ENCODE data around the gene TOLLIP.
A peak's percentile ranks its signal among the peaks of the same experiment; 100 is the strongest.
"Not testable (repeated sequence)": the region's sequence is repeated elsewhere in the genome, so short reads cannot be mapped to it uniquely, and the experiment has no call there.

The TOLLIP gene

DNA sequence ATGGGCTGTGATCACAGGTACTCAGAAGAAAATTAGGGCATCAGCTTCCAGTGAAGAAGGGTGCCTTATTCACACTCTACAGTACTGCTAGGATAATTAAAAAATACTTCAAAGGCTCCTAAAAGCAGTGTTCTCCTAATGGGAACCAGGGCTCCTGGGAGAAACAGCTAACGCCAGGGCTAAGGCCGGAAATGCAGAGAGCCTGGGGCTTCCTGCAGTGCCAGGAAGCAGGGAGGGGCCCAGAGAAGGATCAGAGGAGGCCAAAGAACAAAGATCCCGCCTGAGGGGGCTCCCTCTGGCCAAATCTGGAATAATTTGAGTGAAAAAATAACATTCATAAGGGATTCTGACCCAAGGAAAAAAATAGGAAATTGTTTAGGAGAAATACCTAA, 27.5 kb downstream of the TOLLIP start:
- DNase-seq (ENCODE audit: low spot score), result peak; percentile 53

DNA sequence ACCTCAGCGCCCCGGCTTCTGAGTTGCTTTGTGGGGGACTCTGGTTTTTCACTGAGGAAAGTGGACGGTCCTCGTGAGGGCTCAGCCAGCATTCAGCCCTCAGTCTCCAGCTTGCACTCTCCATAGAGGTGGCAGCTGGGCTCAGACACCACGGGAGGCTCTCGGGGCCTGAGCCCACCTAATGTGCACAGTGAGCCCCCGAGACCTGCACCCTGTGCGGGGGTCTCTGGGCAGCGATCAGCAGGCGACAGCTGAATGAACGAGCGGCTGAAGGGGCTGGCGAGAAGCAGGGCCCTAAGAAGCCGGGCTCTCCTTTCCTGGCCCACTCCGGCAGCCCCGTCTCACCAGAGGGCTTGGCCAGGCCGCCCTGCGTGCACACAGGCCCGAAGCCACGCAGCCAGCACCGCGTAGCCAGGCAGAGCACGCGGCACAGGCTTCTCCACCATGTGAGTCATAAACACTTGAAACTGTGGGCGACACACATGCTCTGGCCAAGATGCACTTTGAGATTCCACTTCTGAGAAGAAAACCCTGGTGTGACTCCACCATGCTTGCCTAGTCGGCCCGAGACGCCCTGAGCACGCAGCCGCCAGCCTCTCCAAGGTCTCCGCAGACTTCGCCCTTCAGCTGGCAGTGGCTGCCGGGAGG, 28.0 kb downstream of the TOLLIP start:
- DNase-seq (ENCODE audit: low spot score), result no peak

DNA sequence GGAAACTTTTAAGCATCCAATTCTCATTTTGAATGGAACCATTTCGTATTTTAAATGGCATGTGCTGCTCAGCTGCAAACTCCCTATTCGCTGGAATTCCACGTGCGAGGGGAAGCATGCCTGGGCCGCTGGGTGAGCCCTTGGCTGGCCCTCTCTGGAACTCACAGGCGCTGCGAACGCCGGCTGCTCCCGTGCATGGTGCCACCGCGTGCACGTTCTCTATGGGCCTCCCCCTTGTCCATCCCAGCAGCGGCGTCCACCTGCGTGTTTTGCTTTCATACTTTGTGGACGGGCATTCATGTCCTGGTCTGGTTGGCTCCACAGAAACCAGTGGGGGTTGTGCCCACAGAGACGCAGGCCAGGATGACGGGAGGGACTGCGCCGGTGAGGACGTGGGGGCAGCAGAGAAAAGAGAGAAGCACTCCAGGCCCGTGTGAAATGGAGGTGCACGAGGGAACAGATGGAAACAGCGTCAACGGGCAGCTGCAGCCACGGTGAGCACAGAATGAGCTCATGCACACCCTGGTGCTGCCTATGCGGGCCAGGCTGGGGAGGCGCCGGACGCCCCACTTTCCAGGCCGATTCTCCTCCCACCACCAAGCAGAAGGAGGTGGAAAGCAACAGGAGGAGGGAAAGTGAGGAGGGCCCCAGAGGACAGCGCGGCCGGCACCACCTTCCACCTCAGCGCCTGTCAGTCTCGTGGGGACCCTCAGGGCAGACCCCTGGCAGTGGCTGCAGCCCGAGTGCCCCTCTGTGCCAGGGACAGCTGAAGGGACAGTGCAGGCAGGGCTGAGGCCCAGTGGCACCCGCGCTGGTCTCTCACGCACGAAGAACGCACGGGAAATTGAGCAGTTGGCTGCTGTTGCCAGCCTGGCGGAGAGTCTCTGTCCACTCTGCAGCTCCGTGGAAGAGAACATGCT, 29.1 kb downstream of the TOLLIP start:
- DNase-seq (ENCODE audit: low spot score), result no peak

DNA sequence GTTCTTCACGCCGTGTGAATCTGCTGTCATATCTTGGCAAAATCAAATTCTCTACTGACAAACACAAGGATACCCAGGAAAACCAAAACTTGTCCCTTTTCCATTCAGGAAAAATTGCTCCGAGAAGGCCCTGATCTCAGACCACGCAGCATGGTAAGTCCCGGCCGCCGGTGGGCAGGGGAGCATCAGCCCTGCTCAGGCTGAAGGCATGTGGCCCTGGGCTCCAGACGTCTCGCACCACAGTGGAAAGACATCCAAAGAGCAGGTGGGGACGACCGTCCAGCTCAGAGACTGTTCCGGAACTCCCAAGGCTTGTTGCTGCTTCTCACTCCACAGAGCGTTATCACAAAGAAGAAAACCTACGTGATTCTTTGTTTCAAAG, 29.8 kb downstream of the TOLLIP start:
- DNase-seq (ENCODE audit: low spot score), result no peak

DNA sequence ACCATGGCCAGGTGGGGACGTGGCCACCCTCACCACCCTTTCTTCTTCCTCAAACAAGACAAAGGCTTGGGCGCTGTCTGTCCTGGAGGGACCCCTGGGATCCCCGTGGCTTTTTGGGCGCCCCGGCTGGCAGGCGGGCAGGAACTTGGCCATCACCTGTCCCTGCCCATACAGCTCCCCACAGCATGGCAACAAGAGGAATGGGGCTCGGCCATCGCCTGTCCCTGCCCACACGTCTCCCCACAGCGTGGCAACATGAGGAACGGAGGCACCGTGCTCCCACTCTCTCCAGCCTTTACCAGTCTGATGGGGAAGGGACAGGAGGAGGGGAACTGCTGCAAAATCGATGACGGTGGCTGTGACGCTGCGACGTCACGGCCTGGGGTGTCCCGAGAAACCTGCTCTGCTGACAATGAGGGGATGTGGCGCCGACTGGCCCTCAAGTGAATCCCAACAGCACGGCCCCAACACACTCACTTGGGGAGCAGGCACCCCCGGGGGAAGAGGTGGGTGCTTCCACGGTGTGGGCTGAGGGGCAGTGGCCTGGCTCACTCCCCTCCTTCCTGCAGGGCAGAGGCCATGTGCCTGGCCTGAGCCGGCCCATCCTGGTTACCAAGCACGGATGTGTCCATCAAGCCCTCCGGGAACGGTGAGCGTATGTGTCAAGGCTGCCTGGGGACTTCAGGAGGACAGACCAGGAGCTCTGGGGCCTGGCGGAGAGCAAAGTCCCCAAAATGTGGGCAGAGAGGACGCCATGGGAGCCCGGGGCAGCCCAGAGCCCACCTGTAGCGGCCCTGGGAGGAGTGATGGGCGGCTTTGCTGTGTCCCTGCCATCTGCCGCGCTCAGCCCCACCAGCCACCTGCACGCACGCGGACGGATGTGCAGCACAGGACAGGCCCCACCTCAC, 30.4 kb downstream of the TOLLIP start:
- no peak for DNase-seq (ENCODE audit: low spot score)

DNA sequence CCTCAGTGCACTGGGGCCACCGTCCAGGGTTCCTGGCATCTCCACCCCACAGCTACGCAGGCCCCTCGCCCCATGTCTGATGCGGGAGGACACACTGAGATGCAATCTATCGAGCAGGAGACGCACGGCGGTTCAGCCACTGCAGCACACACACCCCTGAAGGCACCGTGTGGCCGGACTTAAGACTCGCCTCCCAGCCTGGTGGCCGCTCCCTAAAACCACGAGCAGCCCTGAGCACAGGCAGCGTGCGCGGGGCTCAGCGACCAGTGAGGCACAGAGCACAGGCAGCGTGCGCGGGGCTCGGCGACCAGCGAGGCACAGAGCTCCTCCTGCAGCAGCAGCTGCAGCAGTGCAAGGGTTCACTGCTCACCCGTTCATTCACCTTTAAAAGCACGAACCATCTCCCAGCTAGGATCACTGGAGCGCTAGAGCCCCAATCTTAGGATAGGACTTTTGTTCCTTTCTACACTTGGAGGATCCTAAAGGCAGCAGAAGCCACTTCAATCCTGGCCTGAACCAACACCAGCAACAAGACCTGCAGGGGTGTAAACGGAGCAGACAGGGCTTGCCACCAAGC, 31.4 kb downstream of the TOLLIP start:
- no peak for DNase-seq (ENCODE audit: low spot score)

DNA sequence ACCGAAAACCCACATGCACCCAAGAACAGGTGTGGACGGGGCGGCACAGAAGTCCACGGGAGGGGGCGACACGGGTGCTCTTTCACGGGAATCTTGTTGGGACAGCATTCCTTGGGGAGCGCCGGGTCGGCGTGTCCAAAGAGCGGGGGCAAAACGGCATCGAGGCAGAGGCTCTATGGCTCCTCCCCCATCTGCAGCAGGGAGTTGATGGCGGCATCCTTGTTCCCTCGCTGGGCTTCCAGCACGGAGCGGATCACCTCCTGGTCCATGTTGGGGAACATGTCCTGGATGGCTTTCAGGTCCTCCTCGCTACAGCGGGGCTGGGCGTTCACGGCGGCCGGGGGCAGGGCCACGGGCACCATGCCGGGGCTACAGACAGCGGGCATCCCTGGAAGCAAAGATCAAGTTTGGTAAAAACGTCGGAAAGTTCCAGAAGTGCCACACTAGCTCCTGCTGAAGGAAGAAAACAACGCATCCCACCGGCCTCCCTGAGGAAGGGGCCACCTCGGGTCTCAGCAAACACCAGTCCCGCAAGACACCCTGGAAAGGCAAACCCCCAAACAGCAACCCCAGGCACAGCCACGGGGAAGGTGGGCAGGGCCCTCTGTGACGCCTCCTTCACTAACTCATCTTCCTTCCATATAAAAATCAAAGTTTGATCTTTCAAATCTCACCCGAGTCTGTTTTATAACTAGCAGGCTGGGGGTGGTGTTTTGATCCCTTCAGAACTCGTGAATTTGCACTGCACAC, 32.4 kb downstream of the TOLLIP start:
- no peak for DNase-seq (ENCODE audit: low spot score)

DNA sequence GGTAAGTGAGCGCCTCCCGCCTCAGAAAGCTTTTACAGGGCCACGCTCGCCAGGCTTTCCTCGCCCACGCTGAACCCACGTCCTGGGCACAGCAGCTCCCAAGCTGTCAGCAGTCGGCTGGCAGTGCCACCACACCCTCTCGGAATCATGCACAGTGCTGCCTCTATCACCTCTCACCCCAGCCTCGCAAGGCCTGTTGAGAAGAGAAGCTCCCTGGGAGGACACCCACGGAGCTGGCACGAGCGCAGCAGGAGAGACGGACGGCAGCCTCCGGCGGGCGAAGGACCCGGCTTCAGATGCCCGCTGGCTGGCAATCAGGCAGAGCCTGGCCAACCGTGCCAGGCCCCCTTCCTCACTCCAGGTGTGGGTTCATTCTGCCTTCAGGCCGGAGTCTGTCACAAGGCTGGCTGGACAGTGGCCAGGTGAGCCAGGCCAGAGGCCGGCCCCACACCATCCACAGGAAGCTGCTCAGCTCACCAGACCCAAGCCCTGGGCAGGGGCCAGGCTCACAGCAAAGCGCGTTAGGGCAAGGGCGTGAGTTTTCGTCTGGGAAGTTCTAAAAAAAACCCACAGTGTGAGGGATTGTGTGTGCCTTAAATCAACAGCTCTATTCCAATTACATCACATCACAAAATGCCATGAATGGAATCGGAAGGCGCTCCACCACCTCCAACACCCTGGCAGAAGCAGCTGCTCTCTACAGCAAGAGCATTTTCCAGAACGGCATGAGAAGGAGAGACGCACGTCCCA, 33.2 kb downstream of the TOLLIP start:
- no peak for DNase-seq (ENCODE audit: low spot score)

DNA sequence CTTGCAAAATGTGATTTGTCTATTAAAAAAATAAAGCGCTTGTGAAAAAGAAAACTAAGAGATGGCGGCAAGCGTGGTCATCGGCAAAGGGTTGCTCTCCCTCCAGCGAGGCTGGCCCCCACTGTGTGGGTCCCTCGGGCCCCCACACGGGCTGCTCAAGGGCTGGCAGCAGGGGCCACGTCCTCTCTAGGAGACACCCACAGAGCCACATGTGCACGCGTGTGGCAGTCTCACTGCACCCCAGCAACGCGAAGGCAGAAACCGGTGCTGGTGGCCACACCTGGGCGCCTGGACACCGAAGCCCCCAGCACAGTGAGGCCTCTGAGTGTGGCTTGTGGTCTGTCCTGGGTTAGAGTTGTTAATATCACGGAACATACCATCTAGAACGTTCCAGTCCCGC, 34.4 kb downstream of the TOLLIP start:
- DNase-seq (ENCODE audit: low spot score), result no peak

DNA sequence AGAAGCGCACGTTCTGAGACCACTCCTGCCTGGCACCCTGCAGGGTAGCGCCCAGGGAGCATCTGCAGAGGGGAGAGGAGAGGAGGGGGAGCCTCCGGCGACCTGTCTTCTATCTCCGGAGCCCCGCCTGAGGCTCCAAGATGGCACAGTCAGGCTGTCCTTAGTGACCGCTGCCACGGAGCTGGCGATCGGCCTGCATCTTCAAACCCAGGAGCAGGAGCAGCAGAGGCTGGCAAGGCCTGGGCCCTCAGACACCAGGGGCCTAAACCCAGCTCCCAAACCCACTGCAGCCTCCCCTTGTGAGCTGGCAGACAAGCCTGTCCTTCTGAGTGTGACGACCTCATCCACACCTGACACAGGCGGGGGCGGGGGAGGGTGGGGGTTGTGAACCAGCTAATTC, 34.9 kb downstream of the TOLLIP start:
- DNase-seq (ENCODE audit: low spot score), result no peak

DNA sequence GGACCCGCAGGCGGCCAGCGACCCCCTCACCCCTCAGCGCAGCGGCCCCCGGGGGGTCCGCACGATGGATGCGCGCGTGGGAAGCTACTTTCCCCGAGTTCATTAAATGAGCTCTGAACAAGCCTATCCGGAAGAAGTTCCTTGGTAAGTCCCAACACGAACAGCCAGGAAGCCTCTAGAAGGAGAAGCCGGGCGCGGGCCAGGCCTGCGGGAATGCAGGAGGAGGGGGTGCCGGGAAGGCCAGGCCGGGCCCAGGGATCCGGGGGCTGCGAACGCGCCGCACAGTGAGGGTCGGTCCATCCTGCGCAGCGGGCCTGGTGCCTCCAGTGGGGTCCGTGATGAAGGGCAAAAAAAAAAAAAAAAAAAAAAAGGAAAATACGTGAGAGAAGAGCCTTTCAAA, 36.9 kb downstream of the TOLLIP start:
- DNase-seq (ENCODE audit: low spot score), result no peak

DNA sequence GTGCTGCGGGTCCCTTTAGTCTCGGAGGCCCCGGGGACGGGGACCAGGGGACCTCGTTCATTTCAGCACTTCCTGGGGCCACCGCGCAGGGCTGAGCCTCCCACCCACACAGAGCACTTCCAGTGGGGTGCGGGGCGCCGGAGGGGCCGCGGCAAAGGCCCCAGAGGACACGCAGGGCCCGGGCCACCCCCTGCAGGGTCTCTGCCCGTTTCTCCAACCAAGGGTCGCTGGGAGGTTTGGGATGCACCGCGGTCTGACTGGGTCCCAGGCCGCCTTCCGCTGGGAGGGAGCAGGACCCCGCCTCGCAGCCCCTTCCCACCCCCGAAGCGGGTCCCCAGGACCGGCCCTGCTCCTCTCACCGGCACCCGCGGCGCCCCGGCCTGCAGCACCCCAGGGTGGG, 37.5 kb downstream of the TOLLIP start:
- no peak for DNase-seq (ENCODE audit: low spot score)

DNA sequence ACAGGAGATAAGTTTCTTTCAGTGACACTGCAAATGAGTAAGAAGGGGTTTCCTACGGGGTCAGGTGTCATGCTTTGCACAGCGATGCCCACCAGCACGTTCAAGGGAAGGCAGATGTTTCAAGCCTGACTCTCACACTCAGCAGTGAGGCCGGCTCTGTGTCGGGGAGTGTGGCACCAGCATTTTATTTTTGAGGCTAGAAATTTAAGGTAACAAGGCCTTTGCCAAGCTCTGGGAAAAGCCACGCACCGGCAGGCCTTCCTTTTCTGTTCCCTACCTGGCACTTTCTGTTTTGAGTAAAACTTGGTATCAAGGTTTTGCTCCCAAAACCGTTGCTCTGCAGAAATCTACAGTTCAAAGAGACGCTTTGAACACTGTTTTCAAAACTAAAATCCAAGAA, 38.0 kb downstream of the TOLLIP start:
- DNase-seq (ENCODE audit: low spot score), result no peak

DNA sequence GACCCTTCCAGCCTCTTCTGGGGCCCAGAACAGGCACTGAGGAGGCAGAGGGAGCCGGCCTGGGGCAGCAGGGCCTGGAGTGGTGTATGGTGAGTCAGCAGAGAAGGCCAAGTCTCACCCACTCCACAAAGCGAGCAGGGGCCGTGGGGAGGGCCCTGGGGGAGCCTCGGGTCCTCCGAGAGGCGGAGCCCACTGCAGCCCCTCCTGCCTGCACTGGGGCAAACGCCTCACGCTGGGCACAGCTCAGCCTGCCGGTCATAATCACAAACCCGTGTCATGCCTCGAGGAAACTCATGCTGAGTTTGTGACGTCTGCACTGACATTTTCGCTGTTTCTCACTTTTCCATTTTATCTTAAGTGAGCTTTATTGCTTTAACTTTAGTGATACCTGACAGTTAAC, 38.4 kb downstream of the TOLLIP start:
- no peak for DNase-seq (ENCODE audit: low spot score)

DNA sequence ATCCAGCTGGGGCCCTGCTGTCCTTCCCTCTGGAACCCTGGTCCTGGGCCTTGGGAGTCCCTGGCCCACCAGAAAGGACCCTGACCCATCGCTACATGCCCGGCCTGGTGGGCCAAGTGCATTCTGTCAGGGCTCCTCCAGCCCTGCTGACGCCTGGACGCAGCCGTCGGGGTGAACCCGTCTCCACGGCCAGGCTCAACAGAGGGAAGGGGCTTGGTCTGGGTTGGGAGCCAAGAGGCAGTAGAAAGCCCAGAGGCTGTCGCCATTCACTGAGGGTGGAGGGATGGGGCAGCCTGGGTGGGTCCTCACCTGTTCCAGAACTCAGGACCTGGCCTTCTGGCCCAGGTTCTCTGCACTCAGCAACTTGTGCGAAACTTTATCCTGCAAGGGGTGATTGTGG, 39.0 kb downstream of the TOLLIP start:
- no peak for DNase-seq (ENCODE audit: low spot score)

DNA sequence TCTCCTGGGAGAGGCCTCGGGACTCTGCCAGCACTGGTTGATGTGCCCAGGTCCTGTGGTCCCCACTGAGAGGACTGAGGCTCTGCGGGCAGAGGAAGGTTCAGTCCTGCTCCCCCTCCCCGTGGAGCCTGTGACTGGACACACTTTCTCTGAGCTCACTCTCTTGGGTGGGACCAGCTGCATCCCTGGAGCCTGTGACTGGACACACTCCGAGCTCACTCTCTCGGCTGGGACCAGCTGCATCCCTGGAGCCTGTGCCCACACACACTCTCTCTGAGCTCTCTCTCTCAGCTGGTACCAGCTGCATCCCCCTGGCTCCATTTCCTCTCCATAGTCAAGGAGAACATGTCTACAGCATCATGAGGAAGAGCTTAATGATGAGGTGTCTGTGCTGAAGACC, 39.5 kb downstream of the TOLLIP start:
- no peak for DNase-seq (ENCODE audit: low spot score)

DNA sequence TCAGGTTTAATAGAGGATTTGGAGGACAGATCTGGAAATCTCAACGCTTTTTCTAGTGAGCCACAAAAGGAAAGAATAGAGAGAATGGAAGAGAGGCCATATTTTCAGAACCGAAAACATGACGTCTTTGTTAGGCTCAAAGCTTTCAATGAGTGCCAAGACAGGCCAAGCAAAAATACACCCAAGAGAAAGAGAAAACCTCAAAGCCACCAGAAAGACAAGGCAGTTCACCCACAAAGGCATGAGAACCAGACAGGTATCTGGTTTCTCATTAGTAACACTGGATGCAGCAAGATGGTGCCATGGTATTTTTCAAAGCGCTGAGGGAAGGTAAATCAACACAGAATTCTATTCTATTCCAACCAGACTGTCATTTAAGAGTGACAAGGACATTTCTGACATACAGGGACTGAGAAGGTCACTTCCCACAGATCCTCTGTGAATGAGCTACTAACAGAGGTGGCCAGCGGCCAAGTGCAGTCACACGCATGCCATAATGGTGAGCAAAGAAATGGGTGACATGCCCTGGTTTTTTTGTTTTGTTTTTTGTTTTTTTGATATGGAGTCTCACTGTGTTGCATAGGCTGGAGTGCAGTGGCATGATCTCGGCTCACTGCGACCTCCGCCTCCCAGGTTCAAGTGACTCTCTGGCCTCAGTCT, 41.9 kb downstream of the TOLLIP start:
- no peak for DNase-seq (ENCODE audit: low spot score)

DNA sequence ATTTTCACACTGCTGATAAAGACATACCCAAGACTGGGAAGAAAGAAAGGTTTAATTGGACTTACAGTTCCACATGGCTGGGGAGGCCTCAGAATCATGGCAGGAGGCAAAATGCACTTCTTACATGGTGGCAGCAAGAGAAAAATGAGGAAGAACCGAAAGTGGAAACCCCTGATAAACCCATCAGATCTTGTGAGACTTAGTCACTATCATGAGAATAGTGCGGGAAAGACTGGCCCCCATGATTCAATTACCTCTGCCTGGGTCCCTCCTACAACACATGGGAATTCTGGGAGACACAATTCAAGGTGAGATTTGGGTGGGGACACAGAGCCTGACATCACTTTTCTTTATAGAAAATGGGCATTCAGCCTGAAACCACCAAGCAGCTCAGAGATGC, 42.5 kb downstream of the TOLLIP start:
- DNase-seq (ENCODE audit: low spot score), result not testable (repeated sequence)

DNA sequence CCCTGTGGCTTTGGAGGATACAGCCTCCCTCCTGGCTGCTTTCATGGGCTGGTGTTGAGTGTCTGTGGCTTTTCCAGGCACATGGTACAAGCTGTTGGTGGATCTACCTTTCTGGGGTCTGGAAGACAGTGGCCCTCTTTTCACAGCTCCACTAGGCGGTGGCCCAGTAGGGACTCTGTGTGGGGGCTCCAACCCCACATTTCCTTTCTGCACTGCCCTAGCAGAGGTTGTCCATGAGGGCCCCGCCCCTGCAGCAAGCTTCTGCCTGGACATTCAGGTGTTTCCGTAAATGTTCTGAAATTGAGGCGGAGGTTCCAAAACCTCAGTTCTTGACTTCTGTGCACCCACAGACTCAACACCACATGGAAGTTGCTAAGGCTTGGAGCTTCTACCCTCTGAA, 44.0 kb downstream of the TOLLIP start:
- DNase-seq (ENCODE audit: low spot score), result not testable (repeated sequence)

DNA sequence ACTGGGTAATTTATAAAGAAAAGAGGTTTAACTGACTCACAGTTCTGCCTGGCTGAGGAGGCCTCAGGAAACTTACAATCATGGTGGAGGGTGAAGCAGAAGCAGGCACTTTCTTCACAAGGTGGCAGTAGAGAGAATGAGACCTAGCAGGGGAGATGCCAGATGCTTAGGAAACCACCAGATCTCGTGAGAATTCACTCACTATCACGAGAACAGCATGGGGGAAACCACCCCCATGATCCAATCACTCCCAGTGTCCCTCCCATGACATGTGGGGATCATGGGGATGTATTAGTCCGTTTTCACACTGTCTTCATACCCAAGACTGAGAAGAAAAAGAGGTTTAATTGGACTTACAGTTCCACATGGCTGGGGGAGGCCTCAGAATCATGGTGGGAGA, 45.0 kb downstream of the TOLLIP start:
- peak; percentile 46 for DNase-seq (ENCODE audit: low spot score)

All from kidney capillary endothelial cell (primary cell).